ENCODE data around the gene COX5A.

Gene COX5A

GRCh38 chr15:74937590-74938371 lies at the start of gene COX5A:
Gene COX5A (minus strand): TSS chr15:74938073. CDS start chr15:74938014, 59 bp downstream.
- Histone ChIP-seq H3K4me3 (peak within 1 kb of the TSS; percentile 70 to 100 (median 80)), H3K27ac (peak within 1 kb of the TSS; percentile 75 to 98 (median 94))

- no peak overlapping the region for H3K4me3 ChIP-seq
- H3K27ac ChIP-seq, result no peak overlapping the region
Measured at GRCh38 chr15:74983725-74984231, 45.9 kb upstream of the COX5A start.

GRCh38 chr15:74982183-74982582 lies 44.3 kb upstream of the COX5A start:
- Histone ChIP-seq H3K27ac (no peak overlapping the region), H3K4me3 (no peak overlapping the region)

GRCh38 chr15:74978503-74978902 lies 40.6 kb upstream of the COX5A start:
- Histone ChIP-seq H3K27ac (no peak overlapping the region), H3K4me3 (no peak overlapping the region)

GRCh38 chr15:74978077-74978476 lies 40.2 kb upstream of the COX5A start:
- H3K27ac ChIP-seq, result no peak overlapping the region
- H3K4me3 ChIP-seq, result no peak overlapping the region

GRCh38 chr15:74977599-74977998 lies 39.7 kb upstream of the COX5A start:
- H3K27ac ChIP-seq, result no peak overlapping the region

GRCh38 chr15:74976159-74976558 lies 38.3 kb upstream of the COX5A start:
- Histone ChIP-seq H3K27ac (no peak overlapping the region), H3K4me3 (no peak overlapping the region)

More at GRCh38 chr15:74977599-74977998, 39.7 kb upstream of the COX5A start:
- no peak overlapping the region for H3K4me3 ChIP-seq

GRCh38 chr15:74967670-74968069 lies 29.8 kb upstream of the COX5A start:
- Histone ChIP-seq H3K4me3 (no peak overlapping the region), H3K27ac (no peak overlapping the region)

GRCh38 chr15:74964794-74965193 lies 26.9 kb upstream of the COX5A start:
- Histone ChIP-seq H3K27ac (peak overlapping the region in 4 of 21 experiments; percentile 9 to 43 (median 25)), H3K4me3 (no peak overlapping the region)

GRCh38 chr15:74963213-74963612 lies 25.3 kb upstream of the COX5A start:
- no peak overlapping the region for H3K27ac ChIP-seq

GRCh38 chr15:74962671-74963070 lies 24.8 kb upstream of the COX5A start:
- Histone ChIP-seq H3K4me3 (no peak overlapping the region), H3K27ac (no peak overlapping the region)

More at GRCh38 chr15:74963213-74963612, 25.3 kb upstream of the COX5A start:
- no peak overlapping the region for H3K4me3 ChIP-seq

GRCh38 chr15:74962219-74962618 lies 24.3 kb upstream of the COX5A start:
- no peak overlapping the region for H3K4me3 ChIP-seq
- H3K27ac ChIP-seq, result no peak overlapping the region

GRCh38 chr15:74961616-74962015 lies 23.7 kb upstream of the COX5A start:
- Histone ChIP-seq H3K4me3 (no peak overlapping the region), H3K27ac (no peak overlapping the region)

- Histone ChIP-seq H3K27ac (no peak overlapping the region), H3K4me3 (no peak overlapping the region)
Measured at GRCh38 chr15:74960995-74961588, 23.2 kb upstream of the COX5A start.

GRCh38 chr15:74960286-74960685 lies 22.4 kb upstream of the COX5A start:
- Histone ChIP-seq H3K4me3 (no peak overlapping the region), H3K27ac (no peak overlapping the region)

GRCh38 chr15:74959586-74959939 lies 21.7 kb upstream of the COX5A start:
- H3K27ac ChIP-seq, result peak overlapping the region in 2 of 21 experiments; percentile 60 to 65
- peak overlapping the region in 3 of 7 experiments; percentile 39 to 58 (median 58) for H3K4me3 ChIP-seq

GRCh38 chr15:74958908-74959585 lies 21.2 kb upstream of the COX5A start:
- peak overlapping the region in 9 of 21 experiments; percentile 18 to 81 (median 65) for H3K27ac ChIP-seq

GRCh38 chr15:74958320-74958907 lies 20.5 kb upstream of the COX5A start:
- peak overlapping the region in 10 of 21 experiments; percentile 18 to 81 (median 65) for H3K27ac ChIP-seq

More at GRCh38 chr15:74958908-74959585, 21.2 kb upstream of the COX5A start:
- H3K4me3 ChIP-seq, result peak overlapping the region; percentile 6 to 63 (median 58)

GRCh38 chr15:74957476-74958035 lies 19.7 kb upstream of the COX5A start:
- Histone ChIP-seq H3K27ac (peak overlapping the region in 19 of 21 experiments; percentile 26 to 84 (median 71)), H3K4me3 (peak overlapping the region; percentile 39 to 64 (median 58))

More at GRCh38 chr15:74958320-74958907, 20.5 kb upstream of the COX5A start:
- peak overlapping the region; percentile 6 to 63 (median 58) for H3K4me3 ChIP-seq

All from skin epidermis (tissue), 12 donors.